NCI-H748 treated with DMSO at 0.1 percent for 48 hours (cell line): ENCODE measurements around the gene FNDC11.

Experiments
- DNase-seq: peaks from one replicate; lab custom pipeline; 2025; lab: John Stamatoyannopoulos, UW

The FNDC11 gene

GRCh38 chr20:63582382-63583063, 28.6 kb downstream of the FNDC11 start:
- no peak for DNase-seq

GRCh38 chr20:63585616-63586565, 31.9 kb downstream of the FNDC11 start:
- no peak for DNase-seq

GRCh38 chr20:63586797-63587196, 32.8 kb downstream of the FNDC11 start:
- no peak for DNase-seq

- DNase-seq, result no peak
Observed at GRCh38 chr20:63587256-63587655, 33.3 kb downstream of the FNDC11 start.

- no peak for DNase-seq
Observed at GRCh38 chr20:63587776-63588591, 34.0 kb downstream of the FNDC11 start.

- DNase-seq, result no peak
Observed at GRCh38 chr20:63588641-63589041, 34.7 kb downstream of the FNDC11 start.

GRCh38 chr20:63589261-63590217, 35.6 kb downstream of the FNDC11 start:
- no peak for DNase-seq

GRCh38 chr20:63590218-63591146, 36.5 kb downstream of the FNDC11 start:
- no peak for DNase-seq

GRCh38 chr20:63591147-63591533, 37.2 kb downstream of the FNDC11 start:
- DNase-seq, result no peak

- DNase-seq, result no peak
Observed at GRCh38 chr20:63591786-63592355, 37.9 kb downstream of the FNDC11 start.

- DNase-seq, result no peak
Observed at GRCh38 chr20:63592661-63593060, 38.7 kb downstream of the FNDC11 start.

- no peak for DNase-seq
Observed at GRCh38 chr20:63594043-63594561, 40.1 kb downstream of the FNDC11 start.

- DNase-seq, result no peak
Observed at GRCh38 chr20:63595416-63596127, 41.6 kb downstream of the FNDC11 start.

- DNase-seq, result no peak
Observed at GRCh38 chr20:63596423-63596822, 42.5 kb downstream of the FNDC11 start.

GRCh38 chr20:63597651-63598478, 43.9 kb downstream of the FNDC11 start:
- DNase-seq, result no peak

- no peak for DNase-seq
Observed at GRCh38 chr20:63598479-63599395, 44.8 kb downstream of the FNDC11 start.
